TTC549 (cell line): ENCODE results near the gene TBX18.

ENCODE experiments used
- FAIRE-seq: peaks from 2 replicates; lab custom pipeline; 2012; peaks lifted over from hg19 to GRCh38; lab: Jason Lieb, UNC

TBX18 gene

GRCh38 chr6:84764332-84765049, at the start of gene TBX18:
Gene TBX18 (minus strand): TSS chr6:84764598. CDS start chr6:84764181, 417 bp downstream.
- no peak for FAIRE-seq

- no peak for FAIRE-seq
Measured at GRCh38 chr6:84811351-84811750, 47.0 kb upstream of the TBX18 start.

GRCh38 chr6:84809455-84809854, 45.1 kb upstream of the TBX18 start:
- FAIRE-seq: no peak

GRCh38 chr6:84808491-84809061, 44.2 kb upstream of the TBX18 start:
- FAIRE-seq: no peak

- FAIRE-seq: no peak
Measured at GRCh38 chr6:84805145-84805544, 40.7 kb upstream of the TBX18 start.

- no peak for FAIRE-seq
Measured at GRCh38 chr6:84804720-84805119, 40.3 kb upstream of the TBX18 start.

- FAIRE-seq: no peak
Measured at GRCh38 chr6:84801250-84801649, 36.9 kb upstream of the TBX18 start.

GRCh38 chr6:84798257-84798656, 33.9 kb upstream of the TBX18 start:
- FAIRE-seq: no peak

GRCh38 chr6:84796343-84796742, 31.9 kb upstream of the TBX18 start:
- FAIRE-seq: no peak

- no peak for FAIRE-seq
Measured at GRCh38 chr6:84791927-84792326, 27.5 kb upstream of the TBX18 start.

GRCh38 chr6:84791233-84791632, 26.8 kb upstream of the TBX18 start:
- FAIRE-seq: no peak

- FAIRE-seq: no peak
Measured at GRCh38 chr6:84789170-84789569, 24.8 kb upstream of the TBX18 start.

- no peak for FAIRE-seq
Measured at GRCh38 chr6:84788689-84789088, 24.3 kb upstream of the TBX18 start.

GRCh38 chr6:84785671-84786070, 21.3 kb upstream of the TBX18 start:
- no peak for FAIRE-seq

- no peak for FAIRE-seq
Measured at GRCh38 chr6:84779917-84780316, 15.5 kb upstream of the TBX18 start.

- no peak for FAIRE-seq
Measured at GRCh38 chr6:84779380-84779779, 15.0 kb upstream of the TBX18 start.

- FAIRE-seq: no peak
Measured at GRCh38 chr6:84777888-84778287, 13.5 kb upstream of the TBX18 start.

GRCh38 chr6:84776392-84776791, 12.0 kb upstream of the TBX18 start:
- no peak for FAIRE-seq

GRCh38 chr6:84775751-84776150, 11.4 kb upstream of the TBX18 start:
- FAIRE-seq: no peak

- FAIRE-seq: no peak
Measured at GRCh38 chr6:84774985-84775284, 10.5 kb upstream of the TBX18 start.

- FAIRE-seq: no peak
Measured at GRCh38 chr6:84774157-84774984, 10.0 kb upstream of the TBX18 start.

- FAIRE-seq: no peak
Measured at GRCh38 chr6:84773431-84774156, 9.2 kb upstream of the TBX18 start.

GRCh38 chr6:84773133-84773430, 8.7 kb upstream of the TBX18 start:
- FAIRE-seq: no peak
